SKM-1 (cell line): ENCODE measurements around the gene LOXHD1.

ENCODE experiments used
- DNase-seq: peaks from one replicate; lab custom pipeline; 2025; ENCODE audit not compliant: unreplicated experiment; lab: John Stamatoyannopoulos, UW

The LOXHD1 gene

GRCh38 chr18:46672062-46672970 lies 15.3 kb upstream of the LOXHD1 start:
- no peak for DNase-seq

DNA sequence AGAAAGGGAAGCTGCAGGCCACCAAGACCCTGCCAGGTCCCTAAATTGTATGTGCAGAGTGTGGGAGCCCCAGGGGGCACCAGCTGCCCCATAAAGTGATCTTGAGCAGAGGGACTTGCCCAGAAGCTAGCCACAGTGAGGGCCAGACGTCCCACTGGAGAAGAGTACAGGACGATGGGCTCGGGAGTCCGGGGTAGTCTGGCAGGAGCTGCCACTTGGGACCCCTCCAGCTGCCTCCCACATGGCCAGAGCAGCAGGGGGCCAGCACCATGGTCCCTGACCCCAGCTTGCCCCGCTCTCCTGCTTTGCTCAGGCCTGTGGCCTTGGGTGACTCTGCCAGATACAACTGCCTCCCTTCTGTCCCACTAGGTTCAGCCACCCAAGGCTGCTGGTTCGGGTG lies 11.7 kb upstream of the LOXHD1 start:
- DNase-seq = no peak

DNA sequence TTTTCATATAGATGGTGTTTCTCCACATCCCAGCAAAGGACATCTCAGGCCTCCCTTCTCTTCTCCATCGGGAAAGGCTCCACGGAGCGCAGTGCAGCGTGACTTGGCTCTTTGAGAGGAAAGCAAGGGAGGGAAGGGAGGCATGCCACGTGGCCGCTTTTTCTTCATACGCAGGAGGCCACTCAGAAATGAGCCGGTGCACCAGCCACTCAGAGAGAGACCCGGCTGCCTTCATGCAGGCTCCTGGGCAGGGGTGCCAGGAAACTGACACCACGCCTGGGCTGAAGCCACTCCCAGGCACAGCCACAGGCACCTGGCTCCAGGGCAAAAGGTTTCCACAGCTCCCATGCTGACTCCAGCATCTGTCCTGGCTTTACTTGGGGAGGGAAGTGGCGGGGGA lies 11.1 kb upstream of the LOXHD1 start:
- no peak for DNase-seq

GRCh38 chr18:46663539-46663938 lies 6.5 kb upstream of the LOXHD1 start:
- peak; percentile 25 for DNase-seq

GRCh38 chr18:46660957-46661749 lies 4.1 kb upstream of the LOXHD1 start:
- no peak for DNase-seq

GRCh38 chr18:46659484-46659883 lies 2.5 kb upstream of the LOXHD1 start:
- no peak for DNase-seq

DNA sequence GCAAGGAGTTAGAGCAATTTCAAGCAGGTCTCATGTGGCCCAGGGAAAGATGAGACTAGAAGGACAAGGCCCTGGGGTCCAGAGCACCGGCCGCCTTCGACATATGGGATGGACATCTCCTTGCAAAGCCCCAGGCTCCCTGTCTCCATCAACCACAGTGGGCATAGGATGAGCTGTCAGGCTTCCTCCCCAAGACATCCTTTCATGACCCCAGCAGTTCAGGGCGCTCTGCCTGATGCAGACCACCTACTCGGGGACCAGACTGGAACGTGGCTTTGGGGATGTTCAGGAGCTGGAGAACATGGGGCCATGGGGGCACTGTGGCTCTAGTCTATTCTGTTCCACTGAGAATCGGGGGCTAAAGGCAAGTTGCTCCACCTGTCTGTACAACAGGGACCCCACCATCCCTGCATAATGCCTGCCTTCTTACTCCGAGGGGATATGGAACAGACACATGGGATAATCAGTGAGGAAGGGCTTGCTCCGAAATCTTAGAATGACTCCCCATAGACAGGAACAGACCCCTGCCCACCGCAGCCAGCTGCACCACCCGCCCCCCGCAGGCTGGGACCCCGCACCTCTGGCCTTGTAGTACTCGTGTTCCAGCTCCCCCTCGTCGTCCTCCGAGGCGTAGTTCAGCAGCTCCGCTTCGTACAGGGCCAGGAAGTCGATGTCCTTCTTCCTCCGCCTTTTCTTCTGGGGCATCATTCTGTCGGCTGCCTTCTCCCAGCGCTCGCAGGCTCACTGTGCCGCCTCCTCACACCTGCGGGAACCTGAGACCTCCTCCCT lies 500 bp downstream of the LOXHD1 start:
- no peak for DNase-seq

GRCh38 chr18:46652372-46652771 lies 4.6 kb downstream of the LOXHD1 start:
- no peak for DNase-seq

GRCh38 chr18:46650681-46651080 lies 6.3 kb downstream of the LOXHD1 start:
- no peak for DNase-seq

DNA sequence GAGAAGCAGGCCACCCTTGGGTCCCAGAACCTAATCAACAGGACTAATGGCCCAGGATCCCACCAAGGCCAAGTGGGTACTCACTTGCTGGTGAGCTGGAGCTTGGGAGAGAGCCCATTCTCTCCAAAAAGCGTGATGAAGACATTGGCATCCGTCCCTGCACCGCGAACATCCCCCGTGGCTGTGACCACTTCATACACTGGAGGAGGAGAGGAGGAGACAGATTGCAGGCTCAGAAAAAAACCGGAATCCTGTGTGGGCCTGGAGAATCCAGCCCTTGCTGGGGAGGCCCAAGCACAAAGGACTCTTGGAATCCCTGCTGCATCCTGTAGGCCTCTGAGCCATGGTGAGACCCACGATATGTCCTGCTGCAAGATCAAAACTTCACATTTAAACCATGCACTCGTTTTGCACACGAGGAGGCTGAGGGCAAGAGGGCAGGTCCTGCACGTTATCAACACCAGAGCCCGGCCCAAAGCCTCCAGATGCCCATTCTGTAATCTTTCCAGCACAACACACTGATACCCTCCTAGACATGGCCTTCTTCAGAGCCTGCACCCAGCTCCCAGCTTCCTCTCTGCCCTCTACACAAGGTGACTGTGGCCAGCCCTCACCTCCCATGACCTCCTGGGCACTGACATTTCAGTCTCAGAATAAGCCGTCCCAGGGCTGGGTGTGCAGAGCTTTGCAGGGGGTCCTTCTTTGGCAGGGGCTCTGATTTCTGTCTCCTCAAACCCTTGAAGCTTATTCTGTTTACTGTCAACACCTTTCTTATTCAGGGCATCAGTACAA lies 7.8 kb downstream of the LOXHD1 start:
- no peak for DNase-seq

- no peak for DNase-seq
Measured at GRCh38 chr18:46646468-46646867, 10.6 kb downstream of the LOXHD1 start.

GRCh38 chr18:46642561-46642960 lies 14.5 kb downstream of the LOXHD1 start:
- DNase-seq = no peak

GRCh38 chr18:46641917-46642316 lies 15.1 kb downstream of the LOXHD1 start:
- no peak for DNase-seq

DNA sequence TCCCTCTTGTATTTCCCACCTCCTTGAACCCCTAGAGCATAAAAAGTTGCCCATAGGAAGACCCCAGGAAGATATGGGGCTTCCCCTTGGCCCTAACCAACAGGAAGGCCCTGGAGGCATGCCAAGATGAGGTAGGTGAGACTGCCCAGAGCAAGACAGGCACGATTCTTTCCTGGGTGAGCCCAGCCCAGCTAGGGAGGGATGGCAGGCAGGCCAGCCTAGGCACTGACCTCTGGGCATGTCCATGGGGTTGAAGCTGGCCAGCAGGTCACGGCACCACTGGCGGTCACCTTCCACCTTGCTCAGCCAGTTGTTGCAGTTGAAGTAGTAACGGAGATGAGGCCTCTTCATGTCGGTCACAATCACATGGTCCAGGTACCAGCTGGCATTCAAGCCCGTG lies 17.6 kb downstream of the LOXHD1 start:
- DNase-seq = no peak

- DNase-seq = no peak
Measured at GRCh38 chr18:46636040-46636630, 20.9 kb downstream of the LOXHD1 start.

DNA sequence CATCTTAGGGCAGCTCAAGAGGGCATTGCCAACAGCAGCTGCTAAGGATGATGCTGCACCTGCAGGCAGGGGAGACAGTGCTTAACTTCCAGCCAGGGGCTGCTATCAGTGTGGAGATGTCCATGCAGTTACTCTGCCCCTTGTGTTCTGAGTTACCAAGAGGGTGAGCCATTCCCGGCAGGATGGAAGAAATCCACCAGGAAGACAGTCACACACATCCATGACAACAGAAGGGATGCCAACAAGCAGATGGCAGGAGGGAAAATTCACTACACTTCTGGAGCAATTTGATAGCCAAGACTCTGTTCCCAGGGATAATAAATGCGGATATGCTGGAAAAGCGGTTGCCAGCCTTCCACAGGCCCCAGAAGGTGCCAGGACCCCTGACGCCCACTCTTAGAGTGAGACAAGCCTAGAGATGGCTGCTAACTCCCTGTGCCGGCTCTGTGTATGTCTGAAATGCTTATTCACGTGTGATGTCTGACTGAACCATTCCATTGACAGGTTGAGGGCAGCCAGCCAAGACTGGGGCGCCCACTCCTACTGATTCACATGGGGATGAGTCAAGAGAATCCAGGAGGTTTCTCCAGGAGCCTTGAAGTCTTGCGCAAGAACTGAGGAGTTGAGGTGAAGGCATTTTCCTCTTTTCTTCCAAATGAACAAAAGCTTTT lies 24.5 kb downstream of the LOXHD1 start:
- no peak for DNase-seq

DNA sequence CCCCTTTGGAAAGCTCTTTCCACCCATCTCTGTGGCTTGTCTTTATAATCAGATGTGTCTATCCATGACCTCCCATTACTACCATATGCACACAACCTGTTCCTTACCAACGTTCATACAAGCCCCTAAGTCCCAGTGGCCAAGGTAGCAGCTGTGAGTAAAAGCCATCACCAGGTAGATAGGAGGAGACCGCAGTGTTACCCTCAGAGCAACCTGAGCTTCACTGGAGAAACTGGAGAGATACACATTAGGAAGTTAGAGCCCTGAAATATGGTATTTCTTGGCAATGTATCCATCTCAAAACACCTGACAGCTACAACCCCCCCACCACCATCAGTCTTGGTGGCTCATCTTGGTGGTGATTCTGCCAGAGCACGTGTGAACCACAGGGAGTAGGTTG lies 26.0 kb downstream of the LOXHD1 start:
- no peak for DNase-seq

GRCh38 chr18:46630160-46630559 lies 26.9 kb downstream of the LOXHD1 start:
- DNase-seq = no peak

GRCh38 chr18:46629361-46629760 lies 27.7 kb downstream of the LOXHD1 start:
- DNase-seq = no peak

- DNase-seq = no peak
Measured at GRCh38 chr18:46628206-46628605, 28.8 kb downstream of the LOXHD1 start.
